ENCODE measurements around the gene ENC1. TPM values are rescaled to one million over a fixed set of nuclear protein-coding genes. Genes with fewer than 3 reads are reported as not detected.
A peak's percentile ranks its signal among the peaks of the same experiment; 100 is the strongest.

ENC1 gene
- total RNA-seq: 6.6 and 7.2 TPM in 2 replicates

DNA sequence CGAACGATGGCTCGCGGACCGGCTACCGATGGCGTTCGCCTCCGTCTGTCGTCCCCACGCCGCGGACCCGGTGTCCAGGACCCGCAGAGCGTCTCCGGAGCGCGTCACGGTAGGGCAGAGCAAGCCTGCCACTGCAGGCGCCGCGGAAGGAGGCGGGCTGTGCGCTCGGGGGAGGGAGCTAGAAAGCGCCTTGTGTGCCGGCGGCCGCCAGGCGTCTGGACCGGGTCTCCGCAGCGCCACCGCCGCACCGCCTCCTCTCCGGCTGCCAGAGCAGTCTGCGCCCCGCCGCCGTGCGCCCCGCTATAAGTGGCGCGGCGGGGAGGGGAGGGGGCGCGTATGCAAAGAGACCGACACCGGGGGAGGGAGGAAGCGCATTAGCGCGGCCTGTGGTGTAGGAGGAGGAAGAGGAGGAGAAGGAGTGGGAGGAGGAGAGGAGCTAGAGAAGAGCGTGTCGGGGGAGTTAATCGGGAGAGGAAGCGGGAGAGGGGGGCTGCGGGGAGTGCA, at the start of gene ENC1:
Gene ENC1, minus strand, starts transcription at position 279 of the 504 bp plus-strand sequence. CDS start 4,243 bp downstream, outside the sequence.
- Mint-ChIP-seq H3K36me3 (ENCODE audit: low read depth) (peaks cover 6% of the 10 kb centered on the region), H3K4me3 (peak within 1 kb of the TSS; percentile 91), H3K9me3 (no peaks in the 10 kb centered on the region), H3K4me1 (peaks cover 32% of the 10 kb centered on the region), H3K27me3 (peaks cover 3% of the 10 kb centered on the region), H3K27ac (peak within 1 kb of the TSS; percentile 69)
- TF ChIP-seq CTCF (IDR thresholded peaks at IDR 0.05): no peak
- CTCF ChIA-PET: interaction anchor here (0.7 to 4.7 kb wide), 8 partner anchors 8 to 738 kb away, joined by 3 to 30 read pairs (median 4); no protein-coding TSS in a partner anchor
- peak; percentile 76 for DNase-seq
- POLR2A ChIA-PET: interaction anchor here (0.6 to 3.0 kb wide), 9 partner anchors 10 to 747 kb away, joined by 3 to 42 read pairs (median 3); partner anchors contain the start of genes GFM2 and NSA2
- peak; percentile 79 for ATAC-seq (ENCODE audit: low read depth)
- intact Hi-C loops (cut with micrococcal nuclease): loop anchor here (2.0 to 10.0 kb wide), 9 partner anchors 44 to 1146 kb away; partner anchors contain the start of genes ANKRA2, BTF3, GFM2 and HEXB

DNA sequence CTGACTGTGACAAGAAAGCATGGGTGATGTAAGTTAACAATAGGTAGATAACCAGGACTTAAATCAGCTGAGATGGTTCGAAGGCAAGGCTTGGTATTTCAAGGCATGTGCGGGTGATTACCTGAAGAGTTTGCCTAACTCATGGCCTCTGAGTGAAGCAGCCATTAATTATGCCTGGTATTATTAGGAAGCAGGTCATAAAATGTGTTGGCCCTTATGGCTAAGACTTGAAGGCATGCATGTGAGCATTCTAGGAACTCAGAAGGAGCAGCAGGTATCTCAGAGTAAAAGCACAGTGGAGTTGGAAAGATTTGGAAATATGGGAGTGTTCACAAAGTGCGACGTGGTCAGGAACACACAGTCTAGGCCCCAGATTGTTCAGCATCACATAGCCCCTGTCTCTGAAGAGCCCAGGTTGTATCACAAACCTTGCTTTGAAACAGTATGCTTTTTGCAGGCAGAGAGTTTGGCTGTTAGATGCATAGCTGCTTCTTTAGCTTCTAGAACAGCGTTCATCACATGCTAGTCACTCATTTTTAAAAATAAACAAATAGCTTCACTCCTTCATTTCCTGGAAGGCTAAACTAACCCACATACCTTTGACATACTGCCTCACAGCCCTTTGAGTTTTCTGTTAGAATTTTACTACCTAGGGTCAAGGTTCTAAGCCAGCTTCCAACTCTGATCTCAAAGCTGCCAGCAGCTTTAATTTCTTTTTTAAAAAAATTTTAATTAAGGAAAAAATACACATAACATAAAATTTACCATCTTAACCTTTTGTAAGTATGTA, 46.6 kb upstream of the ENC1 start:
- intact Hi-C loops (cut with micrococcal nuclease): loop anchor here (5.0 to 10.0 kb wide), 4 partner anchors 825 to 1718 kb away; partner anchors contain the start of genes ANKRA2, CERT1, IQGAP2 and POC5
- peaks cover 18% of the 10 kb centered on the region for H3K4me1 Mint-ChIP-seq
- no peak for TF ChIP-seq CTCF (IDR thresholded peaks at IDR 0.05)
- peak overlapping the region; percentile 81 for H3K4me3 Mint-ChIP-seq
- H3K9me3 Mint-ChIP-seq: no peaks in the 10 kb centered on the region
- ATAC-seq (ENCODE audit: low read depth): no peak
- DNase-seq: no peak
- H3K36me3 Mint-ChIP-seq (ENCODE audit: low read depth): peaks cover 27% of the 10 kb centered on the region
- POLR2A ChIA-PET: interaction anchor here (1.8 kb wide), 1 partner anchor 80 kb away, joined by 12 read pairs; the partner anchor contains the start of genes GFM2 and NSA2
- H3K27ac Mint-ChIP-seq: no peak overlapping the region
- no peaks in the 10 kb centered on the region for H3K27me3 Mint-ChIP-seq
- CTCF ChIA-PET: no interaction called here

DNA sequence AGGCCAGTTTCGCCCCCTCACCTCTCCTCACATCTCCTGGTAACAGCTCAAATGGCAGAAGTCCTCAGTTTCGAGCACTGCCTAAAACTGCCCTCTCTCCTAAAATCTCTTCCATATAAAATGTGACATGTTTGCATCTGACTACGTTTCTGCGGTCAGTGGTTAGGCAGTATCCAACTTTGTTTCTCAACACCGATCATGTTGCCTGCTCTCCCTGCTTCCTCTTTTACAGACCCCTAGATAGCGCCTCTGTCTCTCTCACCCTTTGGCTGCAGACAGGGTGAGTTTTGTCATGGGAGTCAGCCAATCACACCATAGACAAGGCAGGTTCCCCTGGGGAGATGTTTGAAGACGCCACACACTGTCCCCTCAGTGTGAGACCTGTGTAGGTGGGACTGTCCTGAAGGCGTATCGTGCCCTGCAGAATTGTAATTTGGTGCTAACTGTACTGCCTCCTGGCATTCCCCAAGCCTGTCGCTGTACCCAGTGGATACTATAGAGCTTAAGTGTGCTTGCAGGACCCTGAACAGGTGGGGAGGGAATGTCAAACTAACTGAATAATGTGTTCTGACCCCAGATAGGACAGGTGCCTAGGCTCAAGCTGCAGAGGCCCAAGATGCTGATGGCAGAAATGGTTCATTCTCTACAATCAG, 45.6 kb upstream of the ENC1 start:
- CTCF ChIA-PET: no interaction called here
- TF ChIP-seq CTCF (IDR thresholded peaks at IDR 0.05): no peak
- Mint-ChIP-seq H3K9me3 (no peaks in the 10 kb centered on the region), H3K4me1 (peaks cover 18% of the 10 kb centered on the region), H3K27me3 (no peaks in the 10 kb centered on the region), H3K27ac (peak overlapping the region; percentile 51), H3K4me3 (peak overlapping the region; percentile 81), H3K36me3 (ENCODE audit: low read depth) (peaks cover 20% of the 10 kb centered on the region)
- DNase-seq (peak; percentile 19), ATAC-seq (ENCODE audit: low read depth) (peak; percentile 64)
- intact Hi-C loops (cut with micrococcal nuclease): loop anchor here (1.0 to 10.0 kb wide), 8 partner anchors 45 to 1719 kb away; partner anchors contain the start of genes ANKRA2, CERT1, ENC1 and GFM2
- POLR2A ChIA-PET: interaction anchor here (1.0 to 1.8 kb wide), 3 partner anchors 46 to 1031 kb away, joined by 3 to 12 read pairs (median 4); partner anchors contain the start of genes ENC1, GFM2, NSA2 and POC5

DNA sequence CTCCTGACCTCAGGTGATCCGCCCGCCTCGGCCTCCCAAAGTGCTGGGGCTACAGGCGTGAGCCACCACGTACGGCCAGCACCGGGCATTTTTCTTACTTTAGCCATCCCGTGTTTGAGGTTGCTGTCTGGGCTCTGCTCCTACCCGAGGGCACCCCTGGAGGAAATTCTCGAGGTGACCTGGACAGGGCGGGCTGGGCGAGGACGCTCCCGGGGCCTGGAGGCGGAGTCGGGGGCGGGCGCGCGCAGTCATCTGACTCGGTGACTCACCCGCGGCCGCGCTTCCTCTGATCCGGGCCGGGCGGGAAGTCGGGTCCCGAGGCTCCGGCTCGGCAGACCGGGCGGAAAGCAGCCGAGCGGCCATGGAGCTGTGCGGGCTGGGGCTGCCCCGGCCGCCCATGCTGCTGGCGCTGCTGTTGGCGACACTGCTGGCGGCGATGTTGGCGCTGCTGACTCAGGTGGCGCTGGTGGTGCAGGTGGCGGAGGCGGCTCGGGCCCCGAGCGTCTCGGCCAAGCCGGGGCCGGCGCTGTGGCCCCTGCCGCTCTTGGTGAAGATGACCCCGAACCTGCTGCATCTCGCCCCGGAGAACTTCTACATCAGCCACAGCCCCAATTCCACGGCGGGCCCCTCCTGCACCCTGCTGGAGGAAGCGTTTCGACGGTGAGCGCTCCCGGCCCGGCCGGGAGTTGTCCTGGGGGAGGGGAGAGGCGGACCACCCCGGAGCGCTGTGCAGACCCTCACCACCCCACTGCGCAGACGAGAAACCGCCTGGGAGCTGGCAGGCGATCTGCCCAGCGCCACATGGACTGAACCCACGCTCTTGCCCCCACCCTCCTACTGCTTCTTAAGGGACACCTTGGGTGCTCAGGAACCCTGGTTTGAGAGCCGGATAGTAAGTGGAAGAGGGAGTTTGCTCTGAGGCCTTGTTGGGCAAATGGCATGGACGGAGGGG, 44.6 kb upstream of the ENC1 start, which contains the start of gene HEXB:
Gene HEXB, plus strand, starts transcription at position 334 of the 952 bp plus-strand sequence. Its CDS starts 28 bp downstream, at position 362.
- ATAC-seq (ENCODE audit: low read depth) (peak; percentile 86), DNase-seq (peak; percentile 77)
- Mint-ChIP-seq H3K27ac (peak within 1 kb of the TSS; percentile 63), H3K9me3 (no peaks in the 10 kb centered on the region), H3K4me3 (peak within 1 kb of the TSS; percentile 81), H3K36me3 (ENCODE audit: low read depth) (peaks cover 12% of the 10 kb centered on the region), H3K27me3 (no peaks in the 10 kb centered on the region), H3K4me1 (peaks cover 18% of the 10 kb centered on the region)
- intact Hi-C loops (cut with micrococcal nuclease): loop anchor here (1.0 to 10.0 kb wide), 8 partner anchors 44 to 1720 kb away; partner anchors contain the start of genes ANKRA2, CERT1, ENC1 and GFM2
- no peak for TF ChIP-seq CTCF (IDR thresholded peaks at IDR 0.05)
- POLR2A ChIA-PET: interaction anchor here (1.0 to 1.8 kb wide), 3 partner anchors 45 to 1032 kb away, joined by 3 to 12 read pairs (median 4); partner anchors contain the start of genes ENC1, GFM2, NSA2 and POC5
- CTCF ChIA-PET: no interaction called here

Measured in activated B cell treated with CpG ODN at 0.5 μM for 24 hours (primary cell).